HT1080 (cell line): ENCODE measurements around the gene DYRK1B. TPM values are rescaled to one million over a fixed set of nuclear protein-coding genes. Genes with fewer than 3 reads are reported as not detected.

ENCODE experiments used
- DNase-seq: peaks from one replicate; pipeline ENCODE4 v3.0.0-alpha.2; 2015; ENCODE audit warnings: low read depth
- total RNA-seq: library from RNA; depleted of rRNA; stranded (reverse); fragments of >200 nt; shearing (Covaris generic); gene quantifications from 2 replicates; pipeline ENCODE4 v1.2.3, GENCODE V29; 2014

DYRK1B gene
- total RNA-seq, 1 experiment from 2014 or later = 1.3 TPM

GRCh38 chr19:39864118-39864517 lies 30.2 kb upstream of the DYRK1B start:
- no peak for DNase-seq

- DNase-seq = peak; percentile 49
These were observed 24.6 kb upstream of the DYRK1B start for GRCh38 chr19:39858541-39858940.

GRCh38 chr19:39852882-39853281 lies 18.9 kb upstream of the DYRK1B start:
- no peak for DNase-seq

- DNase-seq = no peak
These were observed 16.9 kb upstream of the DYRK1B start for GRCh38 chr19:39850892-39851291.

- DNase-seq = no peak
These were observed 14.4 kb upstream of the DYRK1B start for GRCh38 chr19:39848392-39848791.

GRCh38 chr19:39847525-39847924 lies 13.6 kb upstream of the DYRK1B start:
- no peak for DNase-seq

GRCh38 chr19:39846678-39847486 lies 12.9 kb upstream of the DYRK1B start:
- no peak for DNase-seq

GRCh38 chr19:39845933-39846677 lies 12.1 kb upstream of the DYRK1B start, which contains the start of gene FBL:
Gene FBL, minus strand, starts transcription at chr19:39846379. Its CDS starts 79 bp downstream, at chr19:39846300.
- DNase-seq = peak; percentile 74

GRCh38 chr19:39845584-39845932 lies 11.6 kb upstream of the DYRK1B start:
- DNase-seq = peak; percentile 18

GRCh38 chr19:39845172-39845571 lies 11.2 kb upstream of the DYRK1B start:
- DNase-seq = no peak

- DNase-seq = peak; percentile 28
These were observed 10.2 kb upstream of the DYRK1B start for GRCh38 chr19:39843919-39844793.

GRCh38 chr19:39842693-39843435 lies 8.9 kb upstream of the DYRK1B start:
- DNase-seq = no peak

GRCh38 chr19:39841041-39841440 lies 7.1 kb upstream of the DYRK1B start:
- no peak for DNase-seq

GRCh38 chr19:39840492-39840891 lies 6.5 kb upstream of the DYRK1B start:
- DNase-seq = no peak

GRCh38 chr19:39839678-39840327 lies 5.8 kb upstream of the DYRK1B start:
- DNase-seq = no peak

GRCh38 chr19:39838569-39838968 lies 4.6 kb upstream of the DYRK1B start:
- no peak for DNase-seq

GRCh38 chr19:39837978-39838377 lies 4.0 kb upstream of the DYRK1B start:
- DNase-seq = no peak

GRCh38 chr19:39834287-39834841 lies 402 bp upstream of the DYRK1B start:
- no peak for DNase-seq

GRCh38 chr19:39833160-39833463 lies 850 bp downstream of the DYRK1B start:
- no peak for DNase-seq

GRCh38 chr19:39832341-39833083 lies 1.4 kb downstream of the DYRK1B start:
- DNase-seq = no peak
